Activated CD4-positive, alpha-beta T cell treated with anti-CD3 and anti-CD28 coated beads, Interleukin-2, amount 50 U/mL, for 4 hours (primary cell): ENCODE data around the gene EEPD1.
"Not testable (repeated sequence)": the region's sequence is repeated elsewhere in the genome, so short reads cannot be mapped to it uniquely, and the experiment has no call there.

ENCODE experiments used
- DNase-seq, 2 experiments: peaks; one replicate each; pipeline ENCODE4 v3.0.0-alpha.2; 2020

The EEPD1 gene

DNA sequence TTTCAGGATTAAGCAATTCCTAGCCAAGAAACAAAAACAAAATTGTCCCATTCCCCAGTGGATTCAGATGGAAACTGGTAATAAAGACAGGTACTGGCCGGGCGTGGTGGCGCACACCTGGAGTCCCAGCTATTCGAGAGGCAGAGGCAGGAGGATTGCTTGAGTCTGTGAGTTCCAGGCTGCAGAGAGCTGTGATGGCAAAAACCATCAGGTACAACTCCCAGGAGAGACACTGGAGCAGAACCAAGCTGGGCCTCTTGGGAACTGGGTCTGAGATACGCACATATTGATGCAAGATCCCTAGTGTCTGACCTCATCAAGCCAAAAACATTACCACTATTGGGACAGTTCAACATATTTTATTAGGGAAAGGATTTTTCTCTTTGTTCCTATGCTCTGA is 152.6 kb downstream of the EEPD1 start:
- no peak for DNase-seq

DNA sequence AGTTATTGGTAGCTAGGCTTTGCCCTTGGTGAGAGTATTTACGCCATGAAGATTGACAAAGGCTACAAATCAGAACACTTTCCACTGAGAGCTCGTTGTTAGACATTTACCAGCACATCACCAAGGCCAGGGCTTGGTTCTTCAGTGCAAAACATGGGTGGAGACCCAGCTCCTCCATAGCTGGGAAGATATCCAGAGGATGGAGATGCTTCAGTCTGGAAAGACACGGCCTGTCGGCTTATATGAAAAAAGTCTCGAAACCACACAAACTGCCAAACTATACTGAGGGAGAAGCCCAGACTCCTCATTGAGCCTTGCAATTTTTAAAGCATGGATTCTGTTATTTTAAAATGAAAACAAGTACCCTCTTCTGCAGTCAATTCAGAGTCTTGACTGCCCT is 153.2 kb downstream of the EEPD1 start:
- no peak for DNase-seq

GRCh38 chr7:36306722-36307121 is 153.7 kb downstream of the EEPD1 start:
- DNase-seq: no peak

GRCh38 chr7:36308031-36308430 is 155.0 kb downstream of the EEPD1 start:
- DNase-seq: no peak

DNA sequence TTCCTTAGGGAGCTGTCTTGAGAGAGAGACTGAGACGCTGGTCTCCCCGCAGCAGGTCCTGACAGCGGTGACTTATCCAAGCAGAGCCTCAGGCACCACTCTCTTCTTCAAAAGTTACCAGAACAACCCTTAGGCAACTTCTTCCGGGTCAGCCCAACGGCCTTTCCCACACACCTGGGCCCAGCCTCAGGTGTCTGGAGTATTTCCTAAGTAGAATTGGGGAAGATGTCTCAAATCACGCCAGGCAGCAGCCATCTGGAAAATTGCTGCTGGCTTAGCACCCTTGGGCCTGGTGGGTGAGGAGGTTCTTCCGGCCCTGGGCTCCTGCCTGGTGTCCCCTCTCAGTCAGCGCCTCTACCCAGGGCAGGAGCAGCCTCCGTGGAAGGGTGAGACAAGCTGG is 156.2 kb downstream of the EEPD1 start:
- DNase-seq: no peak

GRCh38 chr7:36309716-36310115 is 156.7 kb downstream of the EEPD1 start:
- no peak for DNase-seq

- DNase-seq: no peak
These were observed 157.8 kb downstream of the EEPD1 start for GRCh38 chr7:36310897-36311296.

GRCh38 chr7:36311539-36311938 is 158.5 kb downstream of the EEPD1 start:
- no peak for DNase-seq

DNA sequence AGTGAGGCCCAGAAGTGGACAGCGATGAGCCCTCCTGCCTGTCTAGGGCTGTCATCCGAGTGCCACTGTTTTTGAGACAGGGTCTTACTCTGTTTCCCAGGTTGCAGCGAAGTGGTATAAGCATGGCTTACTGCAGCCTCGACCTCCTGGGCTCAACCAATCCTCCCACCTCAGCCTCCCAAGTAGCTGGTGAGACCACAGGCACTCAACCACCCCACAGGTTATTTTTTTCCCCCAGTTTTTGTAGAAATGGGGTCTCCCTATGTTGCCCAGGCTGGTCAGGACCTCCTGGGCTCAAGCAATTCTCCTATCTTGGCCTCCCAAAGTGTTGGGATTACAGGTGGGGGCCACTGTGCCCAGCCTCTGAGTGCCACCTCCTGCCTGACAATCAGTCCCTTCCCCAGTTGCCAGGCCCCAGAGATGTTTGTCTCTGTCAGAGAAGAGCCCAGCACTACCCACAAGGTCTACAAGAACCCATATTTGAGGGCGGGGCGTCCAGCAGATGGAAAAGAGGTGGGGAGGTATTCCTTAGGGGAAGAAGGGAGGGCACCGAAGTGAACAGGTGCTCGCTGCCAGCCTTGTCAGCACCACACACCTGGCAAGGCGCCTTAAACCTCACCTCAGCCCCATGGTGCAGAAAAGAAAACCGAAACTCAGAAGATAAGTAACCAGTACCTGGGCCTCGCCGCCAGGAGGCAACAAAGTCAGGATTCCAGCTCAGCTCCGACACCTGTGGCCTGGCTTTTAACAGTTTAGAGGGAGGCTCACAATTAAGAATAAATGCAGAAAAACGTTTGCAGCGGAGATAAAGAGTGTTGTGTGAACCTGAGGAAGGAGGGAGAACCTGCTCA is 159.2 kb downstream of the EEPD1 start:
- DNase-seq: peak in 1 of 2 experiments; percentile 4

DNA sequence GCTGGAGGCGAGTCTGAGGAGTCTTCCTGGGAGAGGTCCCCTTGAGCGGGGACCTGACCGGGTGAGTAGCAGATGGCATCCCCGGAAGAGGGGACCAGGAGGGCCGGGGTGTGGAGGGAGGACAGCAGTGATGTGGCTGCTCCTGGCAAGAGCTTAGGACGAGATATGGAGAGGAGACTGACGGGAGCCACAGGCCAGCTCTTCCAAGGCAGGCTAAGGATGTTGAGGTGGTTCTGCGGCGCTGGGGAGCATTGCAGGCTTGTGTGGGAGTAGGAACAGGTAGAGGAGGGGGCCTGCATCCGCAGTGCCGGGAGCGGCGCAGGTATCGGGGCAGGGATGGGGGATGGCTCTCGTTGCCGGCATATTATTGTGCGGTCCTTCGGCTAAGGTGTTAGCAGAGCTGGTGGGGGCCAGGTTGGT is 159.9 kb downstream of the EEPD1 start:
- no peak for DNase-seq

GRCh38 chr7:36313607-36314006 is 160.6 kb downstream of the EEPD1 start:
- no peak for DNase-seq

GRCh38 chr7:36314491-36314890 is 161.4 kb downstream of the EEPD1 start:
- DNase-seq: no peak

- DNase-seq: no peak
These were observed 162.4 kb downstream of the EEPD1 start for GRCh38 chr7:36315309-36315944.

DNA sequence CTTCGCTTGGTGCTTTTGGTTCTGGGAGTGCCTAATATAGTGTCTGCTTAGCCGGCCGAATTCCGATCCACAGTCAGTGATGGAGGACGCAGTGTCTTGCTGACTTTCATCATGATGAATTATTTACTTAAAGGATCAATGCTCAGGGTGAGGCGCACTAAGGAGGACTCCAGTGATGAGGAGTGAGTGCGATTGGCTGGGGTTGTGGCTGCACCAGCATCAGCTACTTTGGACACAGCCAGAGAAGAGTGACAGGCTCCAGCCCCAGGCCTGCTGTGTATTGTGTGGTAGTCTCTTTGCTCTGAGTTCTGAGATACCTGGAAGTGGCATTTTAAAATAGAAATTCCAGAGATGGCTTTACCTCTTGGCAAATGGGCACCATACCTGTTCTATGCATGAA is 163.3 kb downstream of the EEPD1 start:
- DNase-seq: no peak

GRCh38 chr7:36317276-36317675 is 164.2 kb downstream of the EEPD1 start:
- no peak for DNase-seq

DNA sequence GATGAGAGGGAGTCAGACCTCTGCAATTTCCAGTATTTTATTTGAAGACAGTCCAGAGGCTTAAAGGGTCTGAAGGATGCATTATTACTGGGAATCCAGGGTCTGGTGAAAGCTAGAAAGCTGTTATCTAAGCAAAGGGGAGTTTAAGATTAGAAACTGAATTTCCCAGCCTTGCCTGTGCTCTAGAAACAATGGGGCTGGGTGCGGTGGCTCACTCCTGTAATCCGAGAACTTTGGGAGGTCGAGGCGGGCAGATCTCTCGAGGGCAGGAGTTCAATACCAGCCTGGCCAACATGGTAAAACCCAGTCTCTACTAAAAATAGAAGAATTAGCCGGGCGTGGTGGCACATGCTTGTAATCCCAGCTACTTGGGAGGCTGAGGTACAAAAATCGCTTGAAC is 165.1 kb downstream of the EEPD1 start:
- no peak for DNase-seq

GRCh38 chr7:36321284-36321683 is 168.2 kb downstream of the EEPD1 start:
- not testable (repeated sequence) for DNase-seq

DNA sequence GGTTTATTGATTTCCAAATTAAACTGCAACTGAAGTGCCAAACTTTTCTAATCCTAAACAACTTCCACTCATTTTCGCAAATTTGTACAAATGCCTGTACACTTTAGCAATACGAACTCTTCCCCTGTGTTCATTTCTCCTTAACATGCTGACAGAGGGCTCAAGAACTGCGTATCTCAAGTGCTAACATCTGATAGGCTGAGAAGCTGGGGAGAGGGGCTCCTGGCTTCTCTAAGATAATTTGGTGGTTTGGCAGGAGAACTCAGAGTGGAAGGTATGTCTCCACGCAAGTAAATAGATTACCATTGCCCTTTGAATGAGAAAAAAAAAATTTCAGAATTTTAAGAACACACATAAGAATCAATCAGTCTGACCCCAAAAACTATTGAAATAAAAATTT is 183.3 kb downstream of the EEPD1 start:
- no peak for DNase-seq

- no peak for DNase-seq
These were observed 185.2 kb downstream of the EEPD1 start for GRCh38 chr7:36338256-36338655.

- no peak for DNase-seq
These were observed 190.5 kb downstream of the EEPD1 start for GRCh38 chr7:36343548-36343947.

DNA sequence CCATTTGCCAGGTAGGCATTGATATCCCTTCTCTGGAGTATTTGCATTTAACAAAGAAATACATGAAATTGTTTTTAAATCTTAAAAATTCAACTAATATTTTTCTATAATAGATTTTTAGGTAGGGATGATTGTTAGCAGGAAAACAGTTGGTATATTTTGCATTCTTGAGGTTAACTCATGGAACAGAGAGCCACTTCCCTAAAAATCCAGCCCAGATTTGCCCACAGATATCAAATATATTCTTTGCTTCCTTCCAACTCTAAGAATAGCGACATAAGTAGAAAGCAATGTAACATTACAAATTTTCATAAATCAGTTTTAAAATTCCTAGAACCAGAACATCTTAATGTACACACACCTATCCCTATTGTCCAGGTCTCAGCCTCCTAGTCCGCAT is 191.6 kb downstream of the EEPD1 start:
- DNase-seq: no peak

GRCh38 chr7:36346260-36346831 is 193.3 kb downstream of the EEPD1 start:
- DNase-seq: no peak

DNA sequence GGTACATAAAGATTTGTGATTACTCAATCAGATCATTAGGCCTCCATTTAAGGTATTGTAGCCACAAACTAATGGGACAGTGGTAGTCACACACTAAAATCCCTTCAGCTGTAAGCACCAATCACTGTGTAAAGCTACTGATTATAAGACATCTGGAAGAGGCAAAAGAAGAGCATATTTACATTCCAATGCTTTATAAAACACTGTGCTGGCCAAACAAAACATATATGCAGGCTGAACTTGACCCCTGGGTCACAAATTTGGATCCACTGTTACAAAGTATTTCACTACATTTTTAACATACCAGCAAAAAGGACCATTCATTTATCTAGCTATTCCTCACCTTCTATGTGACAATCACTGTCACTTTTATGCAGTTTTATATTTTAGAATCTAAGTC is 195.2 kb downstream of the EEPD1 start:
- no peak for DNase-seq

GRCh38 chr7:36348771-36349170 is 195.7 kb downstream of the EEPD1 start:
- DNase-seq: no peak
